ENCODE results near the gene OR56A4. TPM values are rescaled to one million over a fixed set of nuclear protein-coding genes. Genes with fewer than 3 reads are reported as not detected.
"Not testable (repeated sequence)": the region's sequence is repeated elsewhere in the genome, so short reads cannot be mapped to it uniquely, and the experiment has no call there.

OR56A4 gene
- total RNA-seq, 1 donor from 2014 or later, result 0.26 TPM

- Mint-ChIP-seq H3K27ac (ENCODE audit: unreplicated experiment) (no peak overlapping the region), H3K9me3 (peaks cover 11% of the 10 kb centered on the region), H3K4me1 (no peaks in the 10 kb centered on the region), H3K36me3 (ENCODE audit: low read depth) (peaks cover 3% of the 10 kb centered on the region), H3K4me3 (no peak overlapping the region), H3K27me3 (ENCODE audit: low read depth) (peaks cover 12% of the 10 kb centered on the region)
- no peak for DNase-seq (ENCODE audit: low read depth, low spot score)
- TF ChIP-seq CTCF (conservative IDR thresholded peaks at IDR 0.05), result no peak
These were observed 39.0 kb downstream of the OR56A4 start for GRCh38 chr11:5967708-5968107.

- no peak for TF ChIP-seq CTCF (conservative IDR thresholded peaks at IDR 0.05)
- H3K27ac Mint-ChIP-seq (ENCODE audit: unreplicated experiment), result no peak overlapping the region
- peaks cover 5% of the 10 kb centered on the region for H3K36me3 Mint-ChIP-seq (ENCODE audit: low read depth)
- H3K9me3 Mint-ChIP-seq, result peaks cover 11% of the 10 kb centered on the region
- H3K27me3 Mint-ChIP-seq (ENCODE audit: low read depth), result peaks cover 11% of the 10 kb centered on the region
- no peak for DNase-seq (ENCODE audit: low read depth, low spot score)
- no peak overlapping the region for H3K4me3 Mint-ChIP-seq
- no peaks in the 10 kb centered on the region for H3K4me1 Mint-ChIP-seq
These were observed 39.8 kb downstream of the OR56A4 start for GRCh38 chr11:5966958-5967357.

GRCh38 chr11:5960704-5961320 is 45.9 kb downstream of the OR56A4 start:
- not testable (repeated sequence) for DNase-seq (ENCODE audit: low read depth, low spot score); H3K4me3 Mint-ChIP-seq; H3K27me3 Mint-ChIP-seq (ENCODE audit: low read depth); H3K36me3 Mint-ChIP-seq (ENCODE audit: low read depth); H3K27ac Mint-ChIP-seq (ENCODE audit: unreplicated experiment); H3K4me1 Mint-ChIP-seq; H3K9me3 Mint-ChIP-seq

GRCh38 chr11:5955586-5955985 is 51.2 kb downstream of the OR56A4 start:
- no peak overlapping the region for H3K4me3 Mint-ChIP-seq
- H3K4me1 Mint-ChIP-seq, result no peaks in the 10 kb centered on the region
- peaks cover 2% of the 10 kb centered on the region for H3K36me3 Mint-ChIP-seq (ENCODE audit: low read depth)
- H3K9me3 Mint-ChIP-seq, result no peaks in the 10 kb centered on the region
- H3K27ac Mint-ChIP-seq (ENCODE audit: unreplicated experiment), result no peak overlapping the region
- DNase-seq (ENCODE audit: low read depth, low spot score), result no peak
- peaks cover 2% of the 10 kb centered on the region for H3K27me3 Mint-ChIP-seq (ENCODE audit: low read depth)
- TF ChIP-seq CTCF (conservative IDR thresholded peaks at IDR 0.05), result no peak

Other genes with a start within 250 kb of the OR56A4 start
- not detected in 2 replicates for gene OR52N5, start 223.6 kb downstream of the OR56A4 start, total RNA-seq
- gene OR52N1, start 215.7 kb downstream of the OR56A4 start, total RNA-seq, result not detected in 2 replicates
- not detected in 2 replicates for gene OR52N2, start 198.0 kb downstream of the OR56A4 start, total RNA-seq
- not detected in 2 replicates for gene OR52E6, start 165.0 kb downstream of the OR56A4 start, total RNA-seq
- gene OR52E8, start 149.3 kb downstream of the OR56A4 start, total RNA-seq, result not detected in 2 replicates
- gene OR52E4, start 126.3 kb downstream of the OR56A4 start, total RNA-seq, result not detected in 2 replicates
- gene OR52E5, start 113.7 kb downstream of the OR56A4 start, total RNA-seq, result not detected in 2 replicates
- gene OR56A3, start 64.7 kb downstream of the OR56A4 start, total RNA-seq, result not detected in 2 replicates
- not detected in 2 replicates for gene OR56A5, start 38.5 kb downstream of the OR56A4 start, total RNA-seq
- 0.30 TPM in 1 of 2 replicates, not detected in the other for gene OR52L1, start 20.0 kb downstream of the OR56A4 start, total RNA-seq
- gene OR56A1, start 23.8 kb upstream of the OR56A4 start, total RNA-seq, result 0.14 and 0.16 TPM in 2 replicates
- not detected in 2 replicates for gene OR56B4, start 100.7 kb upstream of the OR56A4 start, total RNA-seq
- gene OR52B2, start 163.4 kb upstream of the OR56A4 start, total RNA-seq, result not detected in 2 replicates
- gene OR52W1, start 192.3 kb upstream of the OR56A4 start, total RNA-seq, result not detected in 2 replicates
- not detected in 2 replicates for gene C11orf42, start 198.6 kb upstream of the OR56A4 start, total RNA-seq
- gene FHIP1B, start 227.7 kb upstream of the OR56A4 start, total RNA-seq, result 25.3 and 25.5 TPM in 2 replicates
- gene CNGA4, start 232.1 kb upstream of the OR56A4 start, total RNA-seq, result 0.16 TPM in 1 of 2 replicates, not detected in the other